HepG2 (cell line): ENCODE measurements around the gene LHB. TPM values are rescaled to one million over a fixed set of nuclear protein-coding genes. Genes with fewer than 3 reads are reported as not detected.

Experiments used
- HOXD1 ChIP-seq: sonication (generic); formaldehyde crosslinking; IDR thresholded peaks from 2 replicates; pipeline ENCODE4 v1.5.0; 2020; ENCODE audit warnings: missing genetic modification reagents
- POLR2A ChIP-seq, 2 experiments: IDR thresholded peaks; 2 replicates each; pipeline ENCODE4 v1.6.1; 2011; ENCODE audit warnings: low read depth in 2 of 2, low read length in 2 of 2, mild to moderate bottlenecking in 1 of 2, moderate library complexity in 1 of 2; ENCODE audit not compliant: insufficient read depth in 1 of 2
- ZNF121 ChIP-seq: sonication (generic); formaldehyde crosslinking; IDR thresholded peaks from 2 replicates; pipeline ENCODE4 v1.5.0; 2020; ENCODE audit warnings: mild to moderate bottlenecking, missing genetic modification reagents
- ZNF792 ChIP-seq: IDR thresholded peaks from 2 replicates; pipeline ENCODE4 v1.6.1; 2016
- polyA plus RNA-seq, 8 experiments: library from polyadenylated mRNA; depleted of rRNA in 3 of 8; stranded (reverse) in 7 of 8; unstranded in 1 of 8; fragments of >200 nt; fragmentation: Illumina TruSeq in 4 of 8; extraction: Trizol in 4 of 8; gene quantifications; 2 replicates each; pipeline versions ENCODE4 v1.2.1 to v1.2.3, GENCODE V29; 2011 to 2016; ENCODE audit warnings: low read depth in 4 of 8, missing spikeins in 1 of 8, mixed read lengths in 1 of 8; ENCODE audit not compliant: insufficient read depth in 1 of 8
- total RNA-seq, 5 experiments: library from RNA; depleted of rRNA; stranded (reverse); fragments of >200 nt; fragmentation: Illumina TruSeq; extraction: Trizol; gene quantifications; 2 replicates each; pipeline ENCODE4 v1.2.3, GENCODE V29; 2016; ENCODE audit warnings: low read depth in 1 of 5
- TF ChIP-seq, protein P1 (sequence below), 2 experiments: sonication (generic) in 1 of 2; formaldehyde crosslinking in 1 of 2; IDR thresholded peaks; 2 replicates each; pipeline versions ENCODE4 v1.4.0 to v1.6.1; 2016 to 2020; ENCODE audit warnings: borderline replicate concordance in 1 of 2, low read depth in 1 of 2, mild to moderate bottlenecking in 1 of 2, missing genetic modification reagents in 1 of 2
- TF ChIP-seq, protein P2 (sequence below): sonication (generic); formaldehyde crosslinking; IDR thresholded peaks from 2 replicates; pipeline ENCODE4 v1.5.1; 2020; ENCODE audit warnings: mild to moderate bottlenecking, missing genetic modification reagents, moderate library complexity
- TF ChIP-seq, protein P3 (sequence below): sonication (generic); formaldehyde crosslinking; IDR thresholded peaks from 2 replicates; pipeline ENCODE4; 2020; ENCODE audit warnings: missing genetic modification reagents, mild to moderate bottlenecking, borderline replicate concordance
- TF ChIP-seq, protein P4 (sequence below): sonication (generic); formaldehyde crosslinking; conservative IDR thresholded peaks from 2 replicates; pipeline ENCODE4 v1.4.0; 2020; ENCODE audit warnings: missing genetic modification reagents

Gene LHB
- total and polyA plus RNA-seq, 2 of the 13 experiments (the other 11 are each of a cell fraction or from before 2014, with no cell fraction given): not detected

DNA sequence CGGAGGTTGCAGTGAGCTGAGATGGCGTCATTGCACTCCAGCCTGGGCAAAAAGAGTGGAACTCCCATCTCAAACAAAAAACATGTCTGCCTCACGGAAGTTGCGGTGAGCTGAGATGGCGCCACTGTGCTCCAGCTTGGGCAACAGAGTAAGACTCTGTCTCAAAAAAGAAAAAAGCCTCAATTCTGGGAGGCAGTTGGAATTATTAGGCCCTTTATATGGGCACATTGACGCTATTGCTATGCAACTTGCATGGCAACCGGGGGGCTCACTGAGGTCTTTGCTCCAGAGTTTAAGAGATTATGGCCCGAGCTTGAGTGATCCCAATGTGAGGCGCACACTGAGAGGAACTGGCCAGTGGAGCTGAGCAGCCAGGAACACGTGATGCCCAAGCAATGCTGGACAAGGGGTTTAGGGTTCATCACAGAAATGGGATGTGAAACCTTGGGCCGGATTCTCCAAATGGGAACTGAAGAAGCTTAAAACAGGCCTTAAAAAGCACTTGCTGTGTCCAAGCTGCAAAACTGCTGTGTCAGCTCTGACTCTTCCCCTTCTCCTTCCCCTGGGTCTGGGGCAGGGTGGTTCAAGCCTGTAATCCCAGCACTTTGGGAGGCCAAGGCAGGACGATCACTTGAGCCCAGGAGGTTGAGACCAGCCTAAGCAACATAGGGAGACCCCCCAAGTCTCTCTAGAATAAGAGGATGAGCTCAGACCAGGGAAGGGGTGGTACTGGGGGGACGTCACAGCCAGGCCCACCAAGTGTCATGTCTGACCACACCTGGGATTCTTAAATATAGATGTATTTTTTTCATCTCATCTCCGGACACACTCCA lies 49.3 kb downstream of the LHB start (continued):
- TF ChIP-seq, protein P1, sequence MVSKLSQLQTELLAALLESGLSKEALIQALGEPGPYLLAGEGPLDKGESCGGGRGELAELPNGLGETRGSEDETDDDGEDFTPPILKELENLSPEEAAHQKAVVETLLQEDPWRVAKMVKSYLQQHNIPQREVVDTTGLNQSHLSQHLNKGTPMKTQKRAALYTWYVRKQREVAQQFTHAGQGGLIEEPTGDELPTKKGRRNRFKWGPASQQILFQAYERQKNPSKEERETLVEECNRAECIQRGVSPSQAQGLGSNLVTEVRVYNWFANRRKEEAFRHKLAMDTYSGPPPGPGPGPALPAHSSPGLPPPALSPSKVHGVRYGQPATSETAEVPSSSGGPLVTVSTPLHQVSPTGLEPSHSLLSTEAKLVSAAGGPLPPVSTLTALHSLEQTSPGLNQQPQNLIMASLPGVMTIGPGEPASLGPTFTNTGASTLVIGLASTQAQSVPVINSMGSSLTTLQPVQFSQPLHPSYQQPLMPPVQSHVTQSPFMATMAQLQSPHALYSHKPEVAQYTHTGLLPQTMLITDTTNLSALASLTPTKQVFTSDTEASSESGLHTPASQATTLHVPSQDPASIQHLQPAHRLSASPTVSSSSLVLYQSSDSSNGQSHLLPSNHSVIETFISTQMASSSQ (IDR thresholded peaks at IDR 0.05; ENCODE audit: low read depth): no peak
- TF ChIP-seq, protein P1 (CRISPR knock-in tag; IDR thresholded peaks at IDR 0.05; ENCODE audit: borderline replicate concordance): peak; percentile 45; the same call in 1 of the 2 replicates
- TF ChIP-seq, protein P2, sequence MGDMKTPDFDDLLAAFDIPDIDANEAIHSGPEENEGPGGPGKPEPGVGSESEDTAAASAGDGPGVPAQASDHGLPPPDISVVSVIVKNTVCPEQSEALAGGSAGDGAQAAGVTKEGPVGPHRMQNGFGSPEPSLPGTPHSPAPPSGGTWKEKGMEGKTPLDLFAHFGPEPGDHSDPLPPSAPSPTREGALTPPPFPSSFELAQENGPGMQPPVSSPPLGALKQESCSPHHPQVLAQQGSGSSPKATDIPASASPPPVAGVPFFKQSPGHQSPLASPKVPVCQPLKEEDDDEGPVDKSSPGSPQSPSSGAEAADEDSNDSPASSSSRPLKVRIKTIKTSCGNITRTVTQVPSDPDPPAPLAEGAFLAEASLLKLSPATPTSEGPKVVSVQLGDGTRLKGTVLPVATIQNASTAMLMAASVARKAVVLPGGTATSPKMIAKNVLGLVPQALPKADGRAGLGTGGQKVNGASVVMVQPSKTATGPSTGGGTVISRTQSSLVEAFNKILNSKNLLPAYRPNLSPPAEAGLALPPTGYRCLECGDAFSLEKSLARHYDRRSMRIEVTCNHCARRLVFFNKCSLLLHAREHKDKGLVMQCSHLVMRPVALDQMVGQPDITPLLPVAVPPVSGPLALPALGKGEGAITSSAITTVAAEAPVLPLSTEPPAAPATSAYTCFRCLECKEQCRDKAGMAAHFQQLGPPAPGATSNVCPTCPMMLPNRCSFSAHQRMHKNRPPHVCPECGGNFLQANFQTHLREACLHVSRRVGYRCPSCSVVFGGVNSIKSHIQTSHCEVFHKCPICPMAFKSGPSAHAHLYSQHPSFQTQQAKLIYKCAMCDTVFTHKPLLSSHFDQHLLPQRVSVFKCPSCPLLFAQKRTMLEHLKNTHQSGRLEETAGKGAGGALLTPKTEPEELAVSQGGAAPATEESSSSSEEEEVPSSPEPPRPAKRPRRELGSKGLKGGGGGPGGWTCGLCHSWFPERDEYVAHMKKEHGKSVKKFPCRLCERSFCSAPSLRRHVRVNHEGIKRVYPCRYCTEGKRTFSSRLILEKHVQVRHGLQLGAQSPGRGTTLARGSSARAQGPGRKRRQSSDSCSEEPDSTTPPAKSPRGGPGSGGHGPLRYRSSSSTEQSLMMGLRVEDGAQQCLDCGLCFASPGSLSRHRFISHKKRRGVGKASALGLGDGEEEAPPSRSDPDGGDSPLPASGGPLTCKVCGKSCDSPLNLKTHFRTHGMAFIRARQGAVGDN (CRISPR knock-in tag): peak; percentile 48; the same call in 1 of the 2 replicates
- peak; percentile 74 for TF ChIP-seq ZNF121 (CRISPR knock-in tag)
- TF ChIP-seq, protein P3, sequence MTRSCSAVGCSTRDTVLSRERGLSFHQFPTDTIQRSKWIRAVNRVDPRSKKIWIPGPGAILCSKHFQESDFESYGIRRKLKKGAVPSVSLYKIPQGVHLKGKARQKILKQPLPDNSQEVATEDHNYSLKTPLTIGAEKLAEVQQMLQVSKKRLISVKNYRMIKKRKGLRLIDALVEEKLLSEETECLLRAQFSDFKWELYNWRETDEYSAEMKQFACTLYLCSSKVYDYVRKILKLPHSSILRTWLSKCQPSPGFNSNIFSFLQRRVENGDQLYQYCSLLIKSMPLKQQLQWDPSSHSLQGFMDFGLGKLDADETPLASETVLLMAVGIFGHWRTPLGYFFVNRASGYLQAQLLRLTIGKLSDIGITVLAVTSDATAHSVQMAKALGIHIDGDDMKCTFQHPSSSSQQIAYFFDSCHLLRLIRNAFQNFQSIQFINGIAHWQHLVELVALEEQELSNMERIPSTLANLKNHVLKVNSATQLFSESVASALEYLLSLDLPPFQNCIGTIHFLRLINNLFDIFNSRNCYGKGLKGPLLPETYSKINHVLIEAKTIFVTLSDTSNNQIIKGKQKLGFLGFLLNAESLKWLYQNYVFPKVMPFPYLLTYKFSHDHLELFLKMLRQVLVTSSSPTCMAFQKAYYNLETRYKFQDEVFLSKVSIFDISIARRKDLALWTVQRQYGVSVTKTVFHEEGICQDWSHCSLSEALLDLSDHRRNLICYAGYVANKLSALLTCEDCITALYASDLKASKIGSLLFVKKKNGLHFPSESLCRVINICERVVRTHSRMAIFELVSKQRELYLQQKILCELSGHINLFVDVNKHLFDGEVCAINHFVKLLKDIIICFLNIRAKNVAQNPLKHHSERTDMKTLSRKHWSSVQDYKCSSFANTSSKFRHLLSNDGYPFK (CRISPR knock-in tag): peak; percentile 58; the same call in 1 of the 2 replicates
- TF ChIP-seq, protein P4, sequence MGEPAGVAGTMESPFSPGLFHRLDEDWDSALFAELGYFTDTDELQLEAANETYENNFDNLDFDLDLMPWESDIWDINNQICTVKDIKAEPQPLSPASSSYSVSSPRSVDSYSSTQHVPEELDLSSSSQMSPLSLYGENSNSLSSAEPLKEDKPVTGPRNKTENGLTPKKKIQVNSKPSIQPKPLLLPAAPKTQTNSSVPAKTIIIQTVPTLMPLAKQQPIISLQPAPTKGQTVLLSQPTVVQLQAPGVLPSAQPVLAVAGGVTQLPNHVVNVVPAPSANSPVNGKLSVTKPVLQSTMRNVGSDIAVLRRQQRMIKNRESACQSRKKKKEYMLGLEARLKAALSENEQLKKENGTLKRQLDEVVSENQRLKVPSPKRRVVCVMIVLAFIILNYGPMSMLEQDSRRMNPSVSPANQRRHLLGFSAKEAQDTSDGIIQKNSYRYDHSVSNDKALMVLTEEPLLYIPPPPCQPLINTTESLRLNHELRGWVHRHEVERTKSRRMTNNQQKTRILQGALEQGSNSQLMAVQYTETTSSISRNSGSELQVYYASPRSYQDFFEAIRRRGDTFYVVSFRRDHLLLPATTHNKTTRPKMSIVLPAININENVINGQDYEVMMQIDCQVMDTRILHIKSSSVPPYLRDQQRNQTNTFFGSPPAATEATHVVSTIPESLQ (CRISPR knock-in tag): no peak
- TF ChIP-seq HOXD1 (CRISPR knock-in tag): 0 out of 2 replicates have a peak, but pooled peaks have one; percentile 57
- peak; percentile 84 to 86 for TF ChIP-seq POLR2A (IDR thresholded peaks at IDR 0.05; ENCODE audit: insufficient read depth in 1 of 2, low read depth in 2 of 2, low read length in 2 of 2)
- no peak for TF ChIP-seq ZNF792 (CRISPR knock-in tag)
